Stimulated activated CD4-positive, alpha-beta T cell treated with anti-CD3 and anti-CD28 coated beads, Interleukin-1b, Interleukin-23, amount 100 ng/mL, for 4 hours (primary cell): ENCODE data around the gene KLLN.
"Not testable (repeated sequence)": the region's sequence is repeated elsewhere in the genome, so short reads cannot be mapped to it uniquely, and the experiment has no call there.

ENCODE experiments used
- DNase-seq, 2 donors: peaks; one replicate each; pipeline ENCODE4 v3.0.0-alpha.2; 2020; ENCODE audit warnings: low read depth in 2 of 2

KLLN gene

GRCh38 chr10:87863053-87863943 lies at the start of gene KLLN, which contains the start of gene PTEN:
TSS of gene KLLN (minus strand) at chr10:87863533. CDS start at chr10:87862487, 1,046 bp downstream.
TSS of gene PTEN (plus strand) at chr10:87863625. CDS start at chr10:87864470, 845 bp downstream.
- DNase-seq, result peak; percentile 65 to 75

GRCh38 chr10:87903396-87903795 lies 40.1 kb upstream of the KLLN start:
- DNase-seq, result not testable (repeated sequence)

- DNase-seq, result not testable (repeated sequence)
Observed at GRCh38 chr10:87897957-87898356, 34.6 kb upstream of the KLLN start.

DNA sequence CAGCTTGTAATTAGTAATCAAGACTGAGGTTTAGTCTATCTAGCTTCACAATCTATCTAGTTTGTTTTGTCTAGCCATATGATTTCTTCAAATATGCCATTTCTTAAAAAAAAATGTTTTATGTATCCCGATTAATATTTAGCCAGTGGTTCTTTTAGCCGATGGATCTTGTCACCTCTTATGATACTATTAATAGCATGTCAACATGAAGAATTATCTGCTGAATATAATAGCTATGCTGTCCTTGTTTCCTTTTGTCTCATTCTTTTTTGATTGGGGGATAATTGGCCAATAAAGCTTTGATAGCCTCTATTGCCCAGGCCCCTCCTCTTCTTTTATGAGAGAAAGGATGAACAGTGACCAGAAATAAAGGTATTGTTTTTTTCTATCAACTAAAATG lies 32.9 kb upstream of the KLLN start:
- no peak for DNase-seq

- DNase-seq, result no peak
Observed at GRCh38 chr10:87895430-87895829, 32.1 kb upstream of the KLLN start.

GRCh38 chr10:87887548-87888289 lies 24.4 kb upstream of the KLLN start:
- no peak for DNase-seq

DNA sequence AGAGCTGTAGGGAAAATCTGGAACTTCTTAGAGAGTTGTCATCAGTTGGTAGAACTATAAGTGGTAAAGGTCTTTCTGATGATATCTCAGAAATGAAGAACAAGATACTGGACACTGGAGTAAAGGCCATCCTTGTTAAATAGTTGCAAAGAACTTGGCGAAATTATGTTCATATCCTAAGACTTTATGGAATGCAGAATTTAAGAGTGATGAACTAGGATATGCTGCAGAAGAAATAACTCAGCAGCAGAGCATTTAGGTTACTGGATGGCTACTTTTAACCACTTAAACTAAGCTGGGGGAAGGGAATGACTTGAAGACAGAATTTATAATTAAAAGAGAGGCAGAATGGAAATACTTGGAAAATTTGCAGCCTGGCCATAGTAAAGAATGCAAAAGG lies 23.8 kb upstream of the KLLN start:
- DNase-seq, result no peak

DNA sequence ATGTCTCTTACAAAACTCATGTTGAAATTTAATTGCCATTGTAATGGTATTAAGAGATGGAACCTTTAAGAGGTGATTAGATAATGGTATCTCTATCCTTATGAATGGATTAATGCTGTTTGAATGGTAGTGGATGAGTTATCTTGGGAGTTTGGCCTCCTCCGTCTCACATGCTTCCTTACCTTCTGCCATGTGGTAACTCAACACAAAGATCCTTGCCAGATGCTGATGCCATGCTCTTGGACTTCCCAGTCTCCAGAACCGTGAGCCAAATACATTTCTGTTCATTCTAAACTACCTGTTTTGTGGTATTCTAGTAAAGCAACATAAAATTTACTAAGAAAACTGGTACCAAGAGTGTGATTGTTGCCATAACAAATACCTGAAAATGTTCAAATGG lies 23.3 kb upstream of the KLLN start:
- no peak for DNase-seq

GRCh38 chr10:87882555-87883294 lies 19.4 kb upstream of the KLLN start:
- no peak for DNase-seq

- not testable (repeated sequence) for DNase-seq
Observed at GRCh38 chr10:87881373-87882059, 18.2 kb upstream of the KLLN start.

DNA sequence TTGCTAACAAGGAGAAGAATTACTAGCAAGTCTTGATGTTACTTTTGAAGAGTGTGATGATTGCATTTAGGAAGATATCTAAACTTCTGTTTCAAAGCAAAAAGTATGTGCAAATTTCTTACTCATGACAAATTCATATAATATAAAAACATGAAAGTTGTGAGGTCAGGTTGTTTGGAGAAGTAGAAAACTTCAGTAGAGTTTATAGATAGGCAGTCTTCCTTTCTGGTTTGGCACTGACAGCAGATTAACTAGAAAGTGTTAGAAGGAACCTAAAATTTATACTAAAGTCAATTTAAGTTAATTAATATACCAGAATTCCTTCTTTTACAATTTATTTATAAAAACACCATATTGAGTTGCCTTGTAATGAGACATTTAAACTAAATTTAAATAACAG lies 17.0 kb upstream of the KLLN start:
- no peak for DNase-seq

GRCh38 chr10:87878664-87879459 lies 15.5 kb upstream of the KLLN start:
- no peak for DNase-seq

GRCh38 chr10:87875929-87876571 lies 12.7 kb upstream of the KLLN start:
- DNase-seq, result no peak

DNA sequence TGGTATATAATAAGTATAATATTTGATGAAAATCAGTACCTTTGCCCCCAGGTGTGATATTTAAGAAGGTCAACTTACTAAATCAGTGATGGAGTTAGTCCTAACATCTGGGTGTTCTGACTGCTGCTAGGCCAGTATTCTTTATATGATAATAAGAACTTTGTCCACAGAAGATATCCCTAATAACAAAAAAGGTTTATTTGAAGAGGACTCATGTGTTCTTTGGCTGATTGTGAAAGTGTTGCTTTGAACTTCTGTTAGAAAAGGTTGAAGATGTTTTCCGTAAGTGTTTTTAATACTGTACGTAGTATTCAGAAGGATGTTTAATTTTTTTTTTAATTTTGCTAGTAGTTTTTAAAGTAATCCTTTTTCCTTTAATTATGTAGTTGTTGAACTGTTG lies 10.3 kb upstream of the KLLN start:
- no peak for DNase-seq

DNA sequence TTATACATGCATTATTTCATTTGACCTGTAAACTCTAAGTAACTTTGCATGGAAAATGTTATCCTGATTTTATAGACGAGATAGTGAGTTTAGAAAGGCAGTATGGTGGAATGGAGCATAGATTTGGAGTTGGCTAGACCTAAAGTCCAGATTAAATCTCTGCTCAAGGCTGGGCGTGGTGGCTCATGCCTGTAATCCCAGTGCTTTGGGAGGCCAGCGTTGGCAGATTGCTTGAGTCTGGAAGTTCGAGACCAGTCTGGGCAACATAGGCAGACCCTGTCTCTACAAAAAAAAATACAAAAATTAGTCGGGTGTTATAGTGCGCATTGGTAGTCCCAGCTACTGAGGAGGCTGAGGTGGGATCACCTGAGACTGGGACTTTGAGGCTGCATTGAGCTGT lies 9.5 kb upstream of the KLLN start:
- no peak for DNase-seq

- no peak for DNase-seq
Observed at GRCh38 chr10:87869773-87870551, 6.6 kb upstream of the KLLN start.

DNA sequence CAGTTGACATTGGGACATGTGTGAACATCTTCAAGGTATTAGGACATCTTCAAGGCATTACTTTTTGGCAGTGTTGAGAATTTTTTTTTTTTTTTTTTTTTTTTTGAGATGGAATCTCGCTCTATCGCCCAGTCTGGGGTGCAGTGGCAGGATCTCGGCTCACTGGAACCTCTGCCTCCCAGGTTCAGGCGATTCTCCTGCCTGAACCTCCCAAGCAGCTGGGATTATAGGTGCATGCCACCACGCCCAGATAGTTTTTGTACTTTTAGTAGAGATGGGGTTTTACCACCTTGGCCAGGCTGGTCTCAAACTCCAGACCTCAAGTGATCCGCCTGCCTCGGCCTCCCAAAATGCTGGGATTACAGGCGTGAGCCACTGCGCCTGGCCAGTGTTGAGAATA lies 5.8 kb upstream of the KLLN start:
- not testable (repeated sequence) for DNase-seq

DNA sequence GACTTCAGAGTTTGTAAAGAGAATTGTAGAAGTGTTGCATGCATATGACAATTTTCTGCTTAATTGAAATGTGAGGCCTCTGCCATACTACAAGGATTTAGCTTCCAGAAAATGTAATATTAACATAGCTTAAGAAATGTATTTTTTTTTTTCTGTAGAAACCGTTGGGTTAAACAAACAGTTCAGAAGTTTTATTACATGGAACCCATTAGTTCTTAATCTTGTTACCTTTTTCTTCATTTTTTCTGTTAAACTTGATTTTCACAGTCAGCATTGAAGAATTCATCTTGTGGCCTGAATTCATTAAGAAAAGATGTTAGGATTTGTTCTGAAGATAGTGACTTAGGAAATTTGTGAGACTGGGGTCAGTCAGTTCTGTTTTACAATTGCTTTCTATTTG lies 4.9 kb upstream of the KLLN start:
- DNase-seq, result no peak

GRCh38 chr10:87867453-87867852 lies 4.1 kb upstream of the KLLN start:
- no peak for DNase-seq
